ENCODE results near the gene USP3. TPM values are rescaled to one million over a fixed set of nuclear protein-coding genes. Genes with fewer than 3 reads are reported as not detected.

Gene USP3
- total and polyA plus RNA-seq, 2 donors (not counting 1 experiment from before 2014, with no cell fraction given): 43.4 to 152 TPM

- no peaks in the 10 kb centered on the region for H3K27me3 ChIP-seq (replicated peaks in 1 of 4; ENCODE audit: control extremely low read depth in 1 of 4, control insufficient read depth in 3 of 4, insufficient read depth in 4 of 4, low read length in 3 of 4)
- TF ChIP-seq EZH2 (IDR thresholded peaks at IDR 0.05; ENCODE audit: borderline replicate concordance, insufficient read depth, low read depth, low read length, poor library complexity, severe bottlenecking): no peak
- no peak for TF ChIP-seq CTCF (IDR thresholded peaks at IDR 0.05)
- no peak for ATAC-seq (ENCODE audit: low read depth)
- no peak overlapping the region for H3K9ac ChIP-seq (ENCODE audit: low read length)
- Mint-ChIP-seq H3K4me1 (peaks cover 62% of the 10 kb centered on the region), H3K27ac (peak overlapping the region; percentile 100), H3K4me3 (no peak overlapping the region), H3K27me3 (no peaks in the 10 kb centered on the region), H3K9me3 (ENCODE audit: insufficient read depth) (no peaks in the 10 kb centered on the region)
- no CpG with 5 or more reads among the region's 4 CpGs for WGBS (ENCODE audit: insufficient coverage)
- H3K4me2 ChIP-seq (replicated peaks; ENCODE audit: low read depth, low read length, poor library complexity, severe bottlenecking): no peak overlapping the region
- CTCF ChIA-PET: interaction anchor here (7.9 kb wide), 1 partner anchor 17 kb away, joined by 77 read pairs; no protein-coding TSS in a partner anchor
- no peak overlapping the region for H3K4me3 ChIP-seq (ENCODE audit: control extremely low read depth in 1 of 5, extremely low read depth in 1 of 5, insufficient read depth in 1 of 5, low read depth in 2 of 5, low read length in 4 of 5)
- no peaks in the 10 kb centered on the region for H3K36me3 ChIP-seq (replicated peaks in 1 of 2; ENCODE audit: control extremely low read depth in 1 of 2, control insufficient read depth in 1 of 2, extremely low read depth in 1 of 2, insufficient read depth in 2 of 2, low read length in 1 of 2)
- H3K27ac ChIP-seq (ENCODE audit: low read length in 2 of 2): no peak overlapping the region
- H3K4me1 ChIP-seq (ENCODE audit: control insufficient read depth in 2 of 2, insufficient read depth in 2 of 2, low read length in 2 of 2): peaks cover 86 to 92% of the 10 kb centered on the region in 2 donors
- POLR2A ChIA-PET: interaction anchor here (3.3 to 3.8 kb wide), 2 partner anchors 12 to 25 kb away, joined by 18 to 29 read pairs; no protein-coding TSS in a partner anchor
- peaks cover 0 to 10% (median 2%) of the 10 kb centered on the region in 3 donors for H3K9me3 ChIP-seq (ENCODE audit: control extremely low read depth in 1 of 3, control insufficient read depth in 2 of 3, insufficient read depth in 1 of 3, low read length in 2 of 3)
- H2AFZ ChIP-seq (ENCODE audit: insufficient read depth, low read depth, low read length, poor library complexity, severe bottlenecking): no peak overlapping the region
- intact Hi-C loops (cut with micrococcal nuclease): loop anchor here (5.0 kb wide), 1 partner anchor 593 kb away; the partner anchor contains the start of gene CIAO2A
- no peaks in the 10 kb centered on the region for H3K79me2 ChIP-seq (ENCODE audit: control insufficient read depth, insufficient read depth, low read length)
- no peak for DNase-seq
- H4K20me1 ChIP-seq (ENCODE audit: control insufficient read depth, insufficient read depth, low read length, poor library complexity, severe bottlenecking): no peaks in the 10 kb centered on the region
Observed at GRCh38 chr15:63499611-63500010, 4.8 kb upstream of the USP3 start.

All from B cell (primary cell).